ENCODE measurements around the gene ALDOA. TPM values are rescaled to one million over a fixed set of nuclear protein-coding genes. Genes with fewer than 3 reads are reported as not detected.

ALDOA gene
- total RNA-seq, 1 experiment from 2014 or later = 1,486 TPM

GRCh38 chr16:30049871-30050270 lies 15.7 kb upstream of the ALDOA start:
- Histone ChIP-seq H3K36me3 (ENCODE audit: insufficient read depth, low read length) (no peaks in the 10 kb centered on the region), H3K4me3 (ENCODE audit: low read length) (no peak overlapping the region), H3K9ac (ENCODE audit: low read length) (no peak overlapping the region), H3K27ac (ENCODE audit: low read length) (no peak overlapping the region), H2AFZ (ENCODE audit: low read length) (no peak overlapping the region), H3K9me3 (ENCODE audit: low read length) (no peaks in the 10 kb centered on the region), H3K4me1 (ENCODE audit: low read length) (peaks cover 25% of the 10 kb centered on the region), H3K79me2 (ENCODE audit: low read length) (0 out of 2 replicates have a peak, but pooled peaks cover 3% of the 10 kb centered on the region), H4K20me1 (ENCODE audit: insufficient read depth, low read depth, low read length) (no peaks in the 10 kb centered on the region), H3K27me3 (ENCODE audit: low read length) (no peaks in the 10 kb centered on the region), H3K9me2 (replicated peaks; ENCODE audit: insufficient read depth, low read length) (no peaks in the 10 kb centered on the region), H3K4me2 (ENCODE audit: low read depth, low read length, poor library complexity, severe bottlenecking) (no peak overlapping the region)
- DNase-seq = no peak

DNA sequence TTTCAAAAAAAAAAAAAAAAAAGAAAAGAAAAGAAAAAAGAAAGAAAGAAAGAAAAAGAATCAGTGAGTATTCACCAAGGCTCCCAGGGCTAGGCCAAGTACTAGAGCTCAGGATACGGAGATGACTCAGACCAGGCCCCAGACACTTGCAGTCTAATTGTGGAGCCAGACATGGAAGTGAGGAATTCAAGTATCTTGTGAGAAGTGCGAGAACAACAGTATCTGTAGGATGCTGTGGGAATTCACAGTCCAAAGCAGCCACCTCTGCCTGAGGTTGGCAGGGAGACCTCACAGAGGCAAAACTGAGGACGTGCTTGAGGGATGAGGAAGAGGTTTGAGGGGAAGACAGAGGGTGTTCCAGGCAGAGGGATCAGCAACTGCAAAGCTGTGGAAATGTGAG lies 14.0 kb upstream of the ALDOA start:
- Histone ChIP-seq H3K9ac (ENCODE audit: low read length) (0 out of 2 replicates have a peak overlapping the region, but pooled peaks have one; percentile 20), H3K4me2 (ENCODE audit: low read depth, low read length, poor library complexity, severe bottlenecking) (no peak overlapping the region), H3K4me3 (ENCODE audit: low read length) (no peak overlapping the region), H3K79me2 (ENCODE audit: low read length) (0 out of 2 replicates have a peak, but pooled peaks cover 3% of the 10 kb centered on the region), H2AFZ (ENCODE audit: low read length) (no peak overlapping the region), H3K27me3 (ENCODE audit: low read length) (no peaks in the 10 kb centered on the region), H3K9me2 (replicated peaks; ENCODE audit: insufficient read depth, low read length) (no peaks in the 10 kb centered on the region), H3K36me3 (ENCODE audit: insufficient read depth, low read length) (no peaks in the 10 kb centered on the region), H3K9me3 (ENCODE audit: low read length) (no peaks in the 10 kb centered on the region), H4K20me1 (ENCODE audit: insufficient read depth, low read depth, low read length) (no peaks in the 10 kb centered on the region), H3K27ac (ENCODE audit: low read length) (no peak overlapping the region), H3K4me1 (ENCODE audit: low read length) (peaks cover 31% of the 10 kb centered on the region)
- DNase-seq = no peak

DNA sequence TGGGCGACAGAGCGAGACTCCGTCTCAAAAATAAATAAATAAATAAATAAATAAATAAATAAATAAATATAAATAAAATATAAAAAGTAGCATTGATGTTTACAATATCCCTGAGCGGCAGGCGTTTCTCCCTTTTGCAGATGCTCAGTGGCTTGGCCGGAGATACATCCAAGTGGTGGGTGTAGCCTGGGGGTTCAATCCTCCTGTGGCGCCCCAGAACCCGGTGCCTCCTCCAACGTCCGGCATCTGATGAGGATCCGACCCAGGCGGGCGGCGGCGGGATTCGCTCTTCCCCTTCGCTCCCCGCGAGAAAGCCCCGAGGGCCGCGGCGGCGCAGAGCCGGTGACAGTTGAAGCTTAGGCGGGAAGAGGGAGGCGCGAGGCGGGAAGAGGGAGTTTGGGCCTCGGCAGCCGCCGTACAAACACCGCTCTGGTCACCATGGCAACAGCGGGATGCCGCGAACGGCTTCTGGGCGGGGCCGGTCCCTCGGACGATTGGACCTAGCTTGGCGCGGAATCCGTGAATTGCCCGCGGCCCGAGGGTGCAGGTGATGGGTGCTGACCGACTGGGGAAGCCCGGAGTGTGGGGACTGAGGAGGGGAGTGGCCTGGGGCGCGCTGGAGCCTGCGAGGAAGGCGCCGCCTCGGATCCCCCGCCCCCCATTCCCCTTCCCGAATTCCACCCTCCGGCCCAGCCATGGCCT lies 12.7 kb upstream of the ALDOA start:
- Histone ChIP-seq H3K9ac (ENCODE audit: low read length) (peak overlapping the region; percentile 85), H3K9me2 (replicated peaks; ENCODE audit: insufficient read depth, low read length) (no peaks in the 10 kb centered on the region), H3K4me3 (ENCODE audit: low read length) (peak overlapping the region; percentile 84), H3K4me1 (ENCODE audit: low read length) (peaks cover 31% of the 10 kb centered on the region), H3K4me2 (ENCODE audit: low read depth, low read length, poor library complexity, severe bottlenecking) (peak overlapping the region; percentile 97), H3K36me3 (ENCODE audit: insufficient read depth, low read length) (no peaks in the 10 kb centered on the region), H3K27ac (ENCODE audit: low read length) (no peak overlapping the region), H4K20me1 (ENCODE audit: insufficient read depth, low read depth, low read length) (no peaks in the 10 kb centered on the region), H3K9me3 (ENCODE audit: low read length) (no peaks in the 10 kb centered on the region), H3K79me2 (ENCODE audit: low read length) (0 out of 2 replicates have a peak, but pooled peaks cover 3% of the 10 kb centered on the region), H2AFZ (ENCODE audit: low read length) (peak overlapping the region; percentile 95), H3K27me3 (ENCODE audit: low read length) (no peaks in the 10 kb centered on the region)
- peak; percentile 96 for DNase-seq

DNA sequence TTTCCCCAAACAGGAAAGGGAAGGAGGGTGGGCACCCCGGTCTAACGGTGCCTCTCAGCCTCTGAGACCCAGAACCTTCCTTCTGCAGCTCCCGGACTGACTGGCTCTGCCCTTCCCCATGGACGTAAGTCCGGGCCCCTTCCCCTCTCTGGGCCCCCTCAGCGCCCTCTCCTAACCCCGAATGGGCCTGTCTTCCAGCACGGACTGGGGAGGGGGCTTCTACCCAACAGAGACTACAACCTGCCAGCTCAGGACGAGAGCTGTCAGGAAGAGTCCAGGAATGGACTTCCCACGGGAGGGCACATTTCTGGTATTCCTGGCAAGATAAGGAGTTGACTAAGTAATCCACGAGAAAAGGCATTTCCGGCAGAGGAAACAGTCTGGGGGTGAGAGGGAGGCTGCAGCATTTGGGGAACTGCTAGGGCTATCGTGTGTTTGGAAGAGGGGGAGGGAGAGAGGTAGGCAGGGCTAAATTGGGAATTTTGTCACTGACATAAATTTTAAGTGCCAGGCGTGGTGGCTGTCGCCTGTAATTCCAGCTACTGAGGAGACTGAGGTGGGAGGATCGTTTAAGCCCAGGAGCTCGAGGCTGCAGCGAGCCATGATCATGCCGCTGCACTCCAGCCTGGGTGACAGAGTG lies 12.1 kb upstream of the ALDOA start:
- no peak overlapping the region for H3K27ac ChIP-seq (ENCODE audit: low read length)
- no peaks in the 10 kb centered on the region for H3K9me3 ChIP-seq (ENCODE audit: low read length)
- H3K79me2 ChIP-seq (ENCODE audit: low read length) = 0 out of 2 replicates have a peak, but pooled peaks cover 3% of the 10 kb centered on the region
- peak overlapping the region; percentile 84 for H3K4me3 ChIP-seq (ENCODE audit: low read length)
- DNase-seq = no peak
- H3K36me3 ChIP-seq (ENCODE audit: insufficient read depth, low read length) = no peaks in the 10 kb centered on the region
- H4K20me1 ChIP-seq (ENCODE audit: insufficient read depth, low read depth, low read length) = no peaks in the 10 kb centered on the region
- H3K27me3 ChIP-seq (ENCODE audit: low read length) = no peaks in the 10 kb centered on the region
- H3K4me1 ChIP-seq (ENCODE audit: low read length) = peaks cover 31% of the 10 kb centered on the region
- H2AFZ ChIP-seq (ENCODE audit: low read length) = peak overlapping the region; percentile 55
- H3K9me2 ChIP-seq (replicated peaks; ENCODE audit: insufficient read depth, low read length) = no peaks in the 10 kb centered on the region
- peak overlapping the region; percentile 97 for H3K4me2 ChIP-seq (ENCODE audit: low read depth, low read length, poor library complexity, severe bottlenecking)
- peak overlapping the region; percentile 85 for H3K9ac ChIP-seq (ENCODE audit: low read length)

- Histone ChIP-seq H3K4me1 (ENCODE audit: low read length) (peaks cover 31% of the 10 kb centered on the region), H3K79me2 (ENCODE audit: low read length) (0 out of 2 replicates have a peak, but pooled peaks cover 3% of the 10 kb centered on the region), H3K36me3 (ENCODE audit: insufficient read depth, low read length) (no peaks in the 10 kb centered on the region), H3K9ac (ENCODE audit: low read length) (peak overlapping the region; percentile 40), H3K27me3 (ENCODE audit: low read length) (no peaks in the 10 kb centered on the region), H3K4me3 (ENCODE audit: low read length) (peak overlapping the region; percentile 31; the same call in 1 of the 2 replicates), H2AFZ (ENCODE audit: low read length) (no peak overlapping the region), H3K4me2 (ENCODE audit: low read depth, low read length, poor library complexity, severe bottlenecking) (peak overlapping the region; percentile 50), H3K9me3 (ENCODE audit: low read length) (no peaks in the 10 kb centered on the region), H4K20me1 (ENCODE audit: insufficient read depth, low read depth, low read length) (no peaks in the 10 kb centered on the region), H3K27ac (ENCODE audit: low read length) (no peak overlapping the region), H3K9me2 (replicated peaks; ENCODE audit: insufficient read depth, low read length) (no peaks in the 10 kb centered on the region)
- no peak for DNase-seq
Observed at GRCh38 chr16:30054451-30054850, 11.1 kb upstream of the ALDOA start.

- Histone ChIP-seq H3K27me3 (ENCODE audit: low read length) (no peaks in the 10 kb centered on the region), H3K9me2 (replicated peaks; ENCODE audit: insufficient read depth, low read length) (no peaks in the 10 kb centered on the region), H4K20me1 (ENCODE audit: insufficient read depth, low read depth, low read length) (no peaks in the 10 kb centered on the region), H3K9ac (ENCODE audit: low read length) (peak overlapping the region; percentile 52), H3K4me1 (ENCODE audit: low read length) (peaks cover 31% of the 10 kb centered on the region), H3K4me3 (ENCODE audit: low read length) (peak overlapping the region; percentile 31; the same call in 1 of the 2 replicates), H3K9me3 (ENCODE audit: low read length) (no peaks in the 10 kb centered on the region), H3K4me2 (ENCODE audit: low read depth, low read length, poor library complexity, severe bottlenecking) (peak overlapping the region; percentile 50), H3K36me3 (ENCODE audit: insufficient read depth, low read length) (no peaks in the 10 kb centered on the region), H2AFZ (ENCODE audit: low read length) (peak overlapping the region; percentile 72; the same call in 1 of the 2 replicates), H3K27ac (ENCODE audit: low read length) (no peak overlapping the region), H3K79me2 (ENCODE audit: low read length) (0 out of 2 replicates have a peak, but pooled peaks cover 3% of the 10 kb centered on the region)
- peak; percentile 86 for DNase-seq
Observed at GRCh38 chr16:30054959-30055553, 10.5 kb upstream of the ALDOA start.

DNA sequence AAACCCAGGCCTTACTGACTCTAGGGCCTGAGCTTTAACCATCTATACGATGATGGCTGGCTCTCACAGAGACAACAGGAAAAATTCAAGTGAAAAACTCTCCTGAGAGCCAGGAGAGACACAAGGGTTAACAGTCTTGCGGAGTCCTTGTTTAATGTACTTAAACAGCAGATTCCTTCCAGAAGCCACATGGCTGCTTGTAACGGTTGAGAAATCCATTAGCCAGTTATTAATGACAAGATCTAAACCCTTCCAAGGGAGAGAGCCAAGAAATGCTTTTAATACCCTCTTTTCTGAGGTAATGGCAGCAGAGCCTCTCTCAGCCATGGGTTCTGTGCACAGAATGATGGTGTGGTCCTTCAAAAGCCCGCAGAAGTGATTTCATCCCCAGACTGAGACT lies 5.2 kb upstream of the ALDOA start:
- Histone ChIP-seq H3K4me1 (ENCODE audit: low read length) (peaks cover 36% of the 10 kb centered on the region), H3K9me3 (ENCODE audit: low read length) (no peaks in the 10 kb centered on the region), H3K9me2 (replicated peaks; ENCODE audit: insufficient read depth, low read length) (no peaks in the 10 kb centered on the region), H3K36me3 (ENCODE audit: insufficient read depth, low read length) (no peaks in the 10 kb centered on the region), H3K79me2 (ENCODE audit: low read length) (peaks cover 9% of the 10 kb centered on the region), H3K4me2 (ENCODE audit: low read depth, low read length, poor library complexity, severe bottlenecking) (no peak overlapping the region), H4K20me1 (ENCODE audit: insufficient read depth, low read depth, low read length) (no peaks in the 10 kb centered on the region), H3K27ac (ENCODE audit: low read length) (no peak overlapping the region), H3K4me3 (ENCODE audit: low read length) (no peak overlapping the region), H2AFZ (ENCODE audit: low read length) (no peak overlapping the region), H3K27me3 (ENCODE audit: low read length) (no peaks in the 10 kb centered on the region), H3K9ac (ENCODE audit: low read length) (no peak overlapping the region)
- DNase-seq = no peak

All from Karpas-422 (cell line).